Astrocyte (in vitro differentiated cells and primary cell): ENCODE measurements around the gene TRMU.

ENCODE experiments used
- CTCF ChIP-seq: IDR thresholded peaks from 2 replicates; pipeline ENCODE4 v1.5.1; 2011; ENCODE audit warnings: low read depth, mild to moderate bottlenecking, inconsistent platforms, low read length, moderate library complexity; ENCODE audit not compliant: insufficient read depth
- EZH2 ChIP-seq: IDR thresholded peaks from 2 replicates; pipeline ENCODE4 v1.6.1; 2012; ENCODE audit warnings: mild to moderate bottlenecking, low read length, inconsistent platforms; ENCODE audit not compliant: insufficient read depth

GRCh38 chr22:46352691-46353386, 17.3 kb downstream of the TRMU start:
- TF ChIP-seq CTCF (no peak), EZH2 (no peak)
